Left ventricle myocardium inferior (tissue), 1 donor: ENCODE measurements around the gene ZC3H7B. TPM values are rescaled to one million over a fixed set of nuclear protein-coding genes. Genes with fewer than 3 reads are reported as not detected.

Experiments
- DNase-seq: peaks from one replicate; pipeline ENCODE4 v3.0.0-alpha.2; 2020
- H3K27ac ChIP-seq: fragments of 200-600 bp; replicated peaks from 2 replicates; pipeline ENCODE4 v1.8.0; 2021
- H3K27me3 ChIP-seq: fragments of 200-600 bp; 2 replicates; pipeline ENCODE4 v1.8.0; 2021; ENCODE audit warnings: low read depth
- H3K36me3 ChIP-seq: fragments of 200-600 bp; 2 replicates; pipeline ENCODE4 v1.8.0; 2021
- H3K4me1 ChIP-seq: fragments of 200-600 bp; 2 replicates; pipeline ENCODE4 v1.8.0; 2021
- H3K4me3 ChIP-seq: fragments of 200-600 bp; 2 replicates; pipeline ENCODE4 v1.8.0; 2021; ENCODE audit warnings: mild to moderate bottlenecking, moderate library complexity
- H3K9me3 ChIP-seq: fragments of 200-600 bp; replicated peaks from 2 replicates; pipeline ENCODE4 v1.8.0; 2021
- intact Hi-C: fragments of 100-400 bp; cut with micrococcal nuclease; formaldehyde crosslinking; loops from one replicate; pipeline ENCODE4 v1.11.0; 2022
- total RNA-seq: library from RNA; stranded (reverse); fragmentation: NEBNext Ultra II Directional; extraction: Animal tissue kit (Norgen Biotek cat#: 25700); gene quantifications from one replicate; pipeline ENCODE4 v1.2.1, GENCODE V29; 2021
- TF ChIP-seq, protein P1 (sequence below): fragments of 200-600 bp; IDR thresholded peaks from 2 replicates; pipeline ENCODE4 v1.8.0; 2021; ENCODE audit warnings: antibody characterized with exemption, mild to moderate bottlenecking, borderline replicate concordance
- donor health status: DM: no; HTN: yes; CAD: no; lungs with severe emphysema.

Gene ZC3H7B
- total RNA-seq, 1 donor from 2014 or later: 39.1 TPM

- intact Hi-C loops: no loop called here
- no peak for DNase-seq
- TF ChIP-seq, protein P1, sequence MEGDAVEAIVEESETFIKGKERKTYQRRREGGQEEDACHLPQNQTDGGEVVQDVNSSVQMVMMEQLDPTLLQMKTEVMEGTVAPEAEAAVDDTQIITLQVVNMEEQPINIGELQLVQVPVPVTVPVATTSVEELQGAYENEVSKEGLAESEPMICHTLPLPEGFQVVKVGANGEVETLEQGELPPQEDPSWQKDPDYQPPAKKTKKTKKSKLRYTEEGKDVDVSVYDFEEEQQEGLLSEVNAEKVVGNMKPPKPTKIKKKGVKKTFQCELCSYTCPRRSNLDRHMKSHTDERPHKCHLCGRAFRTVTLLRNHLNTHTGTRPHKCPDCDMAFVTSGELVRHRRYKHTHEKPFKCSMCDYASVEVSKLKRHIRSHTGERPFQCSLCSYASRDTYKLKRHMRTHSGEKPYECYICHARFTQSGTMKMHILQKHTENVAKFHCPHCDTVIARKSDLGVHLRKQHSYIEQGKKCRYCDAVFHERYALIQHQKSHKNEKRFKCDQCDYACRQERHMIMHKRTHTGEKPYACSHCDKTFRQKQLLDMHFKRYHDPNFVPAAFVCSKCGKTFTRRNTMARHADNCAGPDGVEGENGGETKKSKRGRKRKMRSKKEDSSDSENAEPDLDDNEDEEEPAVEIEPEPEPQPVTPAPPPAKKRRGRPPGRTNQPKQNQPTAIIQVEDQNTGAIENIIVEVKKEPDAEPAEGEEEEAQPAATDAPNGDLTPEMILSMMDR: no peak
- Histone ChIP-seq H3K9me3 (no peaks in the 10 kb centered on the region), H3K36me3 (peaks cover 90% of the 10 kb centered on the region), H3K4me3 (no peak overlapping the region), H3K4me1 (peaks cover 15% of the 10 kb centered on the region), H3K27ac (no peak overlapping the region), H3K27me3 (no peaks in the 10 kb centered on the region)
These were observed 43.0 kb downstream of the ZC3H7B start for GRCh38 chr22:41344189-41344788.

GRCh38 chr22:41345807-41346335 lies 44.5 kb downstream of the ZC3H7B start:
- no peaks in the 10 kb centered on the region for H3K9me3 ChIP-seq
- peaks cover 21% of the 10 kb centered on the region for H3K4me1 ChIP-seq
- intact Hi-C loops: no loop called here
- no peak overlapping the region for H3K27ac ChIP-seq
- no peaks in the 10 kb centered on the region for H3K27me3 ChIP-seq
- peaks cover 88% of the 10 kb centered on the region for H3K36me3 ChIP-seq
- TF ChIP-seq, protein P1: no peak
- no peak for DNase-seq
- H3K4me3 ChIP-seq: no peak overlapping the region

DNA sequence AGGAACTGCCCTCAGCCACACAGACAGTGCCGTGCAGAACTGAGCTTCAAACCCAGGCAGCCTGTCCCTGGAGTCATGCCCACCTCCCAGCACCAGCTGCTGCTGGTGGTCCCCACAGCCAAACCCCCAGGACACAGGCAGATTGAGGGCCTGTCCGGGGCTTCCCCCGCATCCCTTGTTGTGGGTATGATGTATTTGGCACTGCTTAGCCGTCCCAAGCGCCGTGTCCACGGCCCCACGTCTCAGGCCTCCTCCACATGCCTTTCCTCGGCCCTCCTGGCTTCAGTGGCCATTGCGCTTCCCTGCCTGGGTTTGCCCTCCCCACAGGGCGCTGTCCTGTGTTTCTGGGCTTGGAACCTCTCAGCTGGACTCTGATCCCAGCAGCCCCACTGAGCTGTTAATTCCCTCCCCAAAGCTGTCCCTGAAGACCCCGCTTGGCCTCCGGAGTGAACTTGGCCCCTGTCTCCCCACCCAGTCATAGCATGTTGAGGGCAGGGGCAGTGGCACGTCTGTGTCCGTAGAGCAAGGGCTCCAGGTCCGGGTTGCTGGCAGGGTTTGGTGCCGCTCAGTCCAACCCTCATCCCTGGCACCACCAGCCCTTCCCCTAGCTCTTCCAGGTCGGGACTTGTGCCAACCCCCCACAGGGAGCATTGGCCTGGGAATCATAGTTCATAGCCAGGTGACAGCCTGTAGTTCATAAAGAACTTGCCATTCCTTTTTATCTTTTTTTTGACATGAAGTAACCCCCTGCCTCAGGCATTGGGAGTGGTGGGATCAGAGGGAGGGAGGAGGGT lies 45.9 kb downstream of the ZC3H7B start:
- Histone ChIP-seq H3K27ac (peak overlapping the region; percentile 54), H3K9me3 (no peaks in the 10 kb centered on the region), H3K36me3 (peaks cover 95% of the 10 kb centered on the region), H3K4me3 (no peak overlapping the region), H3K27me3 (no peaks in the 10 kb centered on the region), H3K4me1 (peaks cover 29% of the 10 kb centered on the region)
- peak; percentile 65 for DNase-seq
- intact Hi-C loops: no loop called here
- TF ChIP-seq, protein P1: no peak

GRCh38 chr22:41348964-41349484 lies 47.7 kb downstream of the ZC3H7B start:
- no peaks in the 10 kb centered on the region for H3K9me3 ChIP-seq
- H3K27me3 ChIP-seq: no peaks in the 10 kb centered on the region
- H3K4me3 ChIP-seq: no peak overlapping the region
- no peak for DNase-seq
- no peak overlapping the region for H3K27ac ChIP-seq
- intact Hi-C loops: no loop called here
- TF ChIP-seq, protein P1: no peak
- peaks cover 34% of the 10 kb centered on the region for H3K4me1 ChIP-seq
- peaks cover 97% of the 10 kb centered on the region for H3K36me3 ChIP-seq

GRCh38 chr22:41350087-41350486 lies 48.8 kb downstream of the ZC3H7B start:
- peaks cover 38% of the 10 kb centered on the region for H3K4me1 ChIP-seq
- no peak overlapping the region for H3K4me3 ChIP-seq
- intact Hi-C loops: no loop called here
- H3K36me3 ChIP-seq: peaks cover 94% of the 10 kb centered on the region
- H3K9me3 ChIP-seq: no peaks in the 10 kb centered on the region
- no peak for DNase-seq
- H3K27me3 ChIP-seq: no peaks in the 10 kb centered on the region
- H3K27ac ChIP-seq: peak overlapping the region; percentile 60
- TF ChIP-seq, protein P1: no peak
